ENCODE results near the gene PRKD1.

DNA sequence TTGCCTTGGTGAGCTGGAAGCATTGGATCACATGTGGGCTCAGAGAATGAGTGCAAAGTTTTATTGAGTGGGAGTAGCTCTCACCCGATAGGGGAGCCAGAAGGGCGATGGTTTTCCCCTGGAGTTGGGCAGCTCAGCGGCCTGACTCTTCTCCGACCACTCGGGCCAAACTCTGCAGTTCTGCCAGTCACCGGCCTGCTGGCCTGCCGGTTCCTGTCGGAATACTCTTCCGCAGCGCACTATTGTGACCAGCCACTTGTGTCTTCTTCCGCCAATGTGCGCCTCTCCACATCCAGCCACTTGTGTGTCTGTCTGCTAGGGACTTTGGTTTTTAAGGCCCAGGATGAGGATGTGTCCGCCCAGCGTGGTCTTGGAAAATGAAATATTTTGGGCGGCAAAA is 43.5 kb upstream of the PRKD1 start:
- TF ChIP-seq, protein P1, sequence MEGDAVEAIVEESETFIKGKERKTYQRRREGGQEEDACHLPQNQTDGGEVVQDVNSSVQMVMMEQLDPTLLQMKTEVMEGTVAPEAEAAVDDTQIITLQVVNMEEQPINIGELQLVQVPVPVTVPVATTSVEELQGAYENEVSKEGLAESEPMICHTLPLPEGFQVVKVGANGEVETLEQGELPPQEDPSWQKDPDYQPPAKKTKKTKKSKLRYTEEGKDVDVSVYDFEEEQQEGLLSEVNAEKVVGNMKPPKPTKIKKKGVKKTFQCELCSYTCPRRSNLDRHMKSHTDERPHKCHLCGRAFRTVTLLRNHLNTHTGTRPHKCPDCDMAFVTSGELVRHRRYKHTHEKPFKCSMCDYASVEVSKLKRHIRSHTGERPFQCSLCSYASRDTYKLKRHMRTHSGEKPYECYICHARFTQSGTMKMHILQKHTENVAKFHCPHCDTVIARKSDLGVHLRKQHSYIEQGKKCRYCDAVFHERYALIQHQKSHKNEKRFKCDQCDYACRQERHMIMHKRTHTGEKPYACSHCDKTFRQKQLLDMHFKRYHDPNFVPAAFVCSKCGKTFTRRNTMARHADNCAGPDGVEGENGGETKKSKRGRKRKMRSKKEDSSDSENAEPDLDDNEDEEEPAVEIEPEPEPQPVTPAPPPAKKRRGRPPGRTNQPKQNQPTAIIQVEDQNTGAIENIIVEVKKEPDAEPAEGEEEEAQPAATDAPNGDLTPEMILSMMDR (IDR thresholded peaks at IDR 0.05): no peak
- TF ChIP-seq POLR2AphosphoS5 (IDR thresholded peaks at IDR 0.05): no peak
- no peak for TF ChIP-seq POLR2A (IDR thresholded peaks at IDR 0.05)
- TF ChIP-seq EP300 (IDR thresholded peaks at IDR 0.05; ENCODE audit: low read depth): no peak
